Dermis blood vessel endothelial cell (primary cell): ENCODE measurements around the gene H2BW1. TPM values are rescaled to one million over a fixed set of nuclear protein-coding genes. Genes with fewer than 3 reads are reported as not detected.
"Not testable (repeated sequence)": the region's sequence is repeated elsewhere in the genome, so short reads cannot be mapped to it uniquely, and the experiment has no call there.

ENCODE experiments used
- DNase-seq: peaks from one replicate; pipeline ENCODE4 v3.0.0; 2010
- total RNA-seq: library from RNA; depleted of rRNA; stranded (reverse); fragments of >200 nt; gene quantifications from 2 replicates; pipeline ENCODE4 v1.2.3, GENCODE V29; 2014

H2BW1 gene
- total RNA-seq: not detected in 2 replicates

GRCh38 chrX:104013606-104014005 is at the start of gene H2BW1:
H2BW1 (minus strand) TSS chrX:104013708; CDS start chrX:104013576, 132 bp downstream.
- no peak for DNase-seq

DNA sequence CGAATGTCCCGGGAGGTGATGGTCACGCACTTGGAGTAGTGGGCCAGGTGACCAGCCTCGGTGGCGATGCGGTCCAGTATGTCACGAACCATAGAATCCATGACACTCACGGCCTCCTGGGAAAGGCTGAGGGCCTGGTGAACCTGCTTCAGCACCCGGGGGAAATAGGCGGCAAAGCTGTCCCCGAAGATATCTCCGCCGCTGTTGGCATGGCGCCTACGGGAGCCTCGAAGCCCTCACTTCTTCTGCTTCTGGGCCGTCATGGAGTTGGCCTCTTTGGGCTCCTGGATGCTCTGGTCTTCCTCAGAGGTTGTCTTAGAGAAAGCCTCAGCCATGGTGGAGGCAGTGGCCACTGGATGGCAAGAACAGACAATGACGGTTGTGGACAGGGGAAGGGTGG is 49.1 kb upstream of the H2BW1 start:
- DNase-seq: not testable (repeated sequence)

- not testable (repeated sequence) for DNase-seq
Measured at GRCh38 chrX:104054956-104055355, 41.4 kb upstream of the H2BW1 start.

- no peak for DNase-seq
Measured at GRCh38 chrX:104047171-104047570, 33.7 kb upstream of the H2BW1 start.

GRCh38 chrX:104045642-104046041 is 32.1 kb upstream of the H2BW1 start:
- DNase-seq: no peak

GRCh38 chrX:104041003-104041402 is 27.5 kb upstream of the H2BW1 start:
- no peak for DNase-seq

GRCh38 chrX:104039689-104040505 is 26.4 kb upstream of the H2BW1 start, which contains the start of gene H2BW2:
H2BW2 (plus strand) TSS chrX:104039956; CDS start chrX:104039995, 39 bp downstream.
- DNase-seq: no peak

DNA sequence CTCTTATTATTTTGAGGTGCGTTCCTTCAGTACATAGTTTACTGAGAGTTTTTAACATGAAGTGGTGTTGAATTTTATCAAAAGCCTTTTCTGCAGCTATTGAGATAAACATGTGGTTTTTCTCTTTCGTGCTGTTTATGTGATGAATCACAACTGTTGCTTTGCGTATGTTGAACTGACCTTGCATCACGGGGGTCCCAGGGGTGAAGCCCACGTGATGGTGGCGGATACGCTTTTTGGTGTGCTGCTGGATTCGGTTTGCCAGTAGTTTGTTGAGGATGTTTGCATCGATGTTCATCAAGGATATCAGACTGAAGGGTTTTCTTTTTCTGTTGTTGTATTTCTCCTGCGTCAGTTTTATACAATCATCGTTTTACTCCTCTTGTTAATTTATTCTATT is 4.6 kb upstream of the H2BW1 start:
- no peak for DNase-seq

- not testable (repeated sequence) for DNase-seq
Measured at GRCh38 chrX:104015576-104015975, 2.1 kb upstream of the H2BW1 start.

GRCh38 chrX:104013158-104013557 is 350 bp downstream of the H2BW1 start:
- no peak for DNase-seq

GRCh38 chrX:104008831-104009230 is 4.7 kb downstream of the H2BW1 start:
- DNase-seq: no peak

- no peak for DNase-seq
Measured at GRCh38 chrX:103999234-103999633, 14.3 kb downstream of the H2BW1 start.

DNA sequence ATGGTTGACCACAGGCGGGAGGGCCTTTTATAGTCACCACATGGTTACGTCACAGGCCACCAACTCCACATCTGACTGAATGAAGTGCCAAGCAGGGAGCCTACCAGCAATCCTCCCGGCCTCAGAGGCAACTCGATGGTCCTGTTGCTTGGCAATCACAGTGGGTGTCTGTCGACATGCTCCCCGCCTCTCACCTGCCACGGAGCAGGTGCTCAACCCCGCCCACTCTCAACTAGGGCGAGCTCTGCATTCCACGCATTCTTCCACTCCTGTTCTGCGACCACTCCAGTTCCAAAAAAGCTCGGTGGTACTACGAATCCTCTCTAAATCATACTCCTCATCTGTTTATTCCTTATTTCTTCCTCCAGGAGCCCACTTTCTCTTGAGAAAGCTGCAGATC is 30.0 kb downstream of the H2BW1 start:
- DNase-seq: not testable (repeated sequence)

GRCh38 chrX:103962411-103963278 is 50.9 kb downstream of the H2BW1 start, which contains the start of gene TMSB15B:
TMSB15B (plus strand) TSS chrX:103962627.
- DNase-seq: not testable (repeated sequence)

Other genes starting within 250 kb of the H2BW1 start
- 0.28 TPM in 1 of 2 replicates, not detected in the other for gene PLP1, start 236.9 kb downstream of the H2BW1 start, total RNA-seq
- 0.56 and 0.68 TPM in 2 replicates for gene RAB9B, start 181.5 kb downstream of the H2BW1 start, total RNA-seq
- gene TMSB15B, start 51.1 kb downstream of the H2BW1 start, total RNA-seq: 2.8 and 6.5 TPM in 2 replicates
- gene H2BW2, start 26.2 kb upstream of the H2BW1 start, total RNA-seq: not detected in 2 replicates
- 2.3 and 4.3 TPM in 2 replicates for gene TMSB15C, start 62.5 kb upstream of the H2BW1 start, total RNA-seq
- 1.1 and 1.4 TPM in 2 replicates for gene ZCCHC18, start 98.8 kb upstream of the H2BW1 start, total RNA-seq
- 5.3 and 10.7 TPM in 2 replicates for gene SLC25A53, start 143.3 kb upstream of the H2BW1 start, total RNA-seq
- 27.4 and 32.7 TPM in 2 replicates for gene FAM199X, start 152.7 kb upstream of the H2BW1 start, total RNA-seq
- not detected in 2 replicates for gene ESX1, start 241.2 kb upstream of the H2BW1 start, total RNA-seq